ENCODE results near the gene MYCBPAP. TPM values are rescaled to one million over a fixed set of nuclear protein-coding genes. Genes with fewer than 3 reads are reported as not detected.

The MYCBPAP gene
- polyA plus RNA-seq, 3 donors, result not detected

DNA sequence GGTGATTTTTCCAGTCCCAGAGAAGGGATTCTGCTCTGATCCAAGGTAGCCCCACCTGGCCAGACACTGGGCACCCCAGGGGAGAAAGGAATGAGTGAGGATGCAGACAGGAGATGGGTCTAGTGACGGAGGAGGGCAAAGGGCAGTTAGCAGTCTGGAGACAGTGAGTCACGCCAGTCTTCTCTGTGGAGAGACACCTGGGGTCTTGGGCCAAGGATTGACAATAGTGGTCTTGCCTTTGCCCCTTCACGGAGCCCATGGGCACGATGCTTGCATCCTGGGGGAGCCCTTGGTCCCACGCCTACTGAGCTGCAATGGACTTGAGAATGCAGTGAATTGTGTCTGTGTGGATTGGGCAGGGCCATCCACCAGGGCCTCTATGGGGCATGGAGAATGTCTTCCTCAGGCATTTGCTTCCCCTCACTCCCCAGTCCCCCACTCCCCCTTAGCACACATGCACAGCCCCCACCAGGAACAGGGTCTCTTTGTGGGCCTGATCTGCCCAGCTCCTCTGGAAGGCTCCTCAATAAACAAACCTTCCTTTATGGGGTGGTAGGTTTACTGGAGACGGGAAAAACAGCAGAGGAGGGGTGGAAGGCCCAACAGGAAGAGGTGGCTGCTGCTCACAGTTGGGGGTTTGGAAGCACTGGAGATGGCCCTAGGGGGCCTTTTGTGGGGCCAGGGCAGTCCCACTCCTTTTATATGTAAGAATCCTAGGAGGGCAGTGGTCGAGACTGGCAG lies 41.0 kb upstream of the MYCBPAP start:
- WGBS (ENCODE audit: insufficient coverage), result 83% methylated on average over 6 of the region's 7 CpGs
- Histone ChIP-seq H3K4me2 (replicated peaks; ENCODE audit: extremely low read depth, low read length, poor library complexity, severe bottlenecking) (no peak overlapping the region), H4K20me1 (ENCODE audit: insufficient read depth, low read length) (no peaks in the 10 kb centered on the region), H2AFZ (ENCODE audit: insufficient read depth, low read depth, low read length, poor library complexity, severe bottlenecking) (no peak overlapping the region), H3K4me1 (ENCODE audit: control insufficient read depth in 1 of 2, insufficient read depth in 2 of 2, low read length in 2 of 2) (peaks cover 5 to 10% of the 10 kb centered on the region in 2 donors), H3K9me3 (replicated peaks in 1 of 2; ENCODE audit: control insufficient read depth in 1 of 2, insufficient read depth in 1 of 2, low read length in 2 of 2) (no peaks in the 10 kb centered on the region), H3K4me3 (replicated peaks in 1 of 3; ENCODE audit: low read depth in 2 of 3, low read length in 3 of 3) (no peak overlapping the region), H3K79me2 (ENCODE audit: insufficient read depth, low read length) (no peaks in the 10 kb centered on the region), H3K27me3 (ENCODE audit: control insufficient read depth in 2 of 2, insufficient read depth in 2 of 2, low read length in 2 of 2) (peaks cover 12 to 41% of the 10 kb centered on the region in 2 donors), H3K36me3 (replicated peaks in 1 of 2; ENCODE audit: control insufficient read depth in 1 of 2, insufficient read depth in 2 of 2, low read length in 2 of 2) (no peaks in the 10 kb centered on the region), H3K27ac (ENCODE audit: low read depth in 1 of 2, low read length in 2 of 2) (no peak overlapping the region), H3K9ac (ENCODE audit: insufficient read depth, low read length, poor library complexity, severe bottlenecking) (no peak overlapping the region)
- Mint-ChIP-seq H3K36me3 (peaks cover 0 to 3% of the 10 kb centered on the region in 2 donors), H3K4me1 (peaks cover 10% of the 10 kb centered on the region), H3K27ac (peak overlapping the region in 1 of 7 donors; percentile 14), H3K9me3 (peaks cover 0 to 7% (median 2%) of the 10 kb centered on the region in 7 donors), H3K27me3 (ENCODE audit: low read depth in 3 of 3) (peaks cover 35 to 46% (median 42%) of the 10 kb centered on the region in 3 donors), H3K4me3 (peak overlapping the region in 1 of 2 donors; percentile 61)
- TF ChIP-seq, protein P1, sequence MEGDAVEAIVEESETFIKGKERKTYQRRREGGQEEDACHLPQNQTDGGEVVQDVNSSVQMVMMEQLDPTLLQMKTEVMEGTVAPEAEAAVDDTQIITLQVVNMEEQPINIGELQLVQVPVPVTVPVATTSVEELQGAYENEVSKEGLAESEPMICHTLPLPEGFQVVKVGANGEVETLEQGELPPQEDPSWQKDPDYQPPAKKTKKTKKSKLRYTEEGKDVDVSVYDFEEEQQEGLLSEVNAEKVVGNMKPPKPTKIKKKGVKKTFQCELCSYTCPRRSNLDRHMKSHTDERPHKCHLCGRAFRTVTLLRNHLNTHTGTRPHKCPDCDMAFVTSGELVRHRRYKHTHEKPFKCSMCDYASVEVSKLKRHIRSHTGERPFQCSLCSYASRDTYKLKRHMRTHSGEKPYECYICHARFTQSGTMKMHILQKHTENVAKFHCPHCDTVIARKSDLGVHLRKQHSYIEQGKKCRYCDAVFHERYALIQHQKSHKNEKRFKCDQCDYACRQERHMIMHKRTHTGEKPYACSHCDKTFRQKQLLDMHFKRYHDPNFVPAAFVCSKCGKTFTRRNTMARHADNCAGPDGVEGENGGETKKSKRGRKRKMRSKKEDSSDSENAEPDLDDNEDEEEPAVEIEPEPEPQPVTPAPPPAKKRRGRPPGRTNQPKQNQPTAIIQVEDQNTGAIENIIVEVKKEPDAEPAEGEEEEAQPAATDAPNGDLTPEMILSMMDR (IDR thresholded peaks at IDR 0.05), result no peak
- DNase-seq, result no peak
- intact Hi-C loops (cut with micrococcal nuclease), result no loop called here

- TF ChIP-seq, protein P1 (IDR thresholded peaks at IDR 0.05), result no peak
- no peaks in the 10 kb centered on the region for H3K36me3 ChIP-seq (replicated peaks in 1 of 2; ENCODE audit: control insufficient read depth in 1 of 2, insufficient read depth in 2 of 2, low read length in 2 of 2)
- Mint-ChIP-seq H3K9me3 (peaks cover 0 to 7% (median 2%) of the 10 kb centered on the region in 7 donors), H3K27ac (peak overlapping the region in 1 of 7 donors; percentile 14), H3K36me3 (peaks cover 0 to 8% of the 10 kb centered on the region in 2 donors), H3K4me3 (peak overlapping the region in 1 of 2 donors; percentile 85), H3K27me3 (ENCODE audit: low read depth in 3 of 3) (peaks cover 38 to 46% (median 43%) of the 10 kb centered on the region in 3 donors), H3K4me1 (peaks cover 10% of the 10 kb centered on the region)
- intact Hi-C loops (cut with micrococcal nuclease), result no loop called here
- H3K4me3 ChIP-seq (replicated peaks in 1 of 3; ENCODE audit: low read depth in 2 of 3, low read length in 3 of 3), result no peak overlapping the region
- no peak overlapping the region for H3K9ac ChIP-seq (ENCODE audit: insufficient read depth, low read length, poor library complexity, severe bottlenecking)
- DNase-seq, result no peak
- no peak overlapping the region for H3K27ac ChIP-seq (ENCODE audit: low read depth in 1 of 2, low read length in 2 of 2)
- no peak overlapping the region for H2AFZ ChIP-seq (ENCODE audit: insufficient read depth, low read depth, low read length, poor library complexity, severe bottlenecking)
- 76% methylated on average over 10 of the region's 13 CpGs for WGBS (ENCODE audit: insufficient coverage)
- H3K9me3 ChIP-seq (replicated peaks in 1 of 2; ENCODE audit: control insufficient read depth in 1 of 2, insufficient read depth in 1 of 2, low read length in 2 of 2), result no peaks in the 10 kb centered on the region
- H4K20me1 ChIP-seq (ENCODE audit: insufficient read depth, low read length), result no peaks in the 10 kb centered on the region
- peaks cover 5 to 10% of the 10 kb centered on the region in 2 donors for H3K4me1 ChIP-seq (ENCODE audit: control insufficient read depth in 1 of 2, insufficient read depth in 2 of 2, low read length in 2 of 2)
- no peaks in the 10 kb centered on the region for H3K79me2 ChIP-seq (ENCODE audit: insufficient read depth, low read length)
- peaks cover 12 to 41% of the 10 kb centered on the region in 2 donors for H3K27me3 ChIP-seq (ENCODE audit: control insufficient read depth in 2 of 2, insufficient read depth in 2 of 2, low read length in 2 of 2)
- no peak overlapping the region for H3K4me2 ChIP-seq (replicated peaks; ENCODE audit: extremely low read depth, low read length, poor library complexity, severe bottlenecking)
Measured at GRCh38 chr17:50467855-50468303, 40.4 kb upstream of the MYCBPAP start.
